GM23248 (cell line): ENCODE measurements around the gene ZDHHC11. TPM values are rescaled to one million over a fixed set of nuclear protein-coding genes. Genes with fewer than 3 reads are reported as not detected.

Source experiments
- DNase-seq: peaks from one replicate; pipeline ENCODE4 v3.0.0-alpha.2; 2015
- H2AFZ ChIP-seq: fragments of 200-600 bp; sonication (generic); 2 replicates; pipeline ENCODE4 v1.6.1; 2016; ENCODE audit warnings: antibody characterized with exemption
- H3F3A ChIP-seq: fragments of 200-600 bp; sonication (generic); 2 replicates; pipeline ENCODE4 v1.6.1; 2016; ENCODE audit warnings: mild to moderate bottlenecking, antibody characterized with exemption, mixed run types; ENCODE audit not compliant: insufficient read depth
- H3K27ac ChIP-seq: fragments of 200-600 bp; sonication (generic); 2 replicates; pipeline ENCODE4 v1.5.1; 2016; ENCODE audit warnings: mild to moderate bottlenecking
- H3K27me3 ChIP-seq: fragments of 200-600 bp; sonication (generic); replicated peaks from 2 replicates; pipeline ENCODE4 v1.6.1; 2016; ENCODE audit warnings: mild to moderate bottlenecking; ENCODE audit not compliant: insufficient read depth
- H3K36me3 ChIP-seq: fragments of 200-600 bp; sonication (generic); 2 replicates; pipeline ENCODE4 v1.6.1; 2016; ENCODE audit warnings: low read depth, mild to moderate bottlenecking
- H3K4me1 ChIP-seq: fragments of 200-600 bp; sonication (generic); 2 replicates; pipeline ENCODE4 v1.6.1; 2016; ENCODE audit warnings: mild to moderate bottlenecking; ENCODE audit not compliant: insufficient read depth
- H3K4me2 ChIP-seq: fragments of 200-600 bp; sonication (generic); one replicate; pipeline ENCODE4 v1.6.1; 2016; ENCODE audit warnings: mild to moderate bottlenecking; ENCODE audit not compliant: unreplicated experiment
- H3K4me3 ChIP-seq: fragments of 200-600 bp; sonication (generic); 2 replicates; pipeline ENCODE4 v1.5.1; 2016; ENCODE audit warnings: mild to moderate bottlenecking
- H3K79me2 ChIP-seq: fragments of 200-600 bp; sonication (generic); 2 replicates; pipeline ENCODE4 v1.6.1; 2016; ENCODE audit warnings: mild to moderate bottlenecking; ENCODE audit not compliant: insufficient read depth
- H3K9ac ChIP-seq: fragments of 200-600 bp; sonication (generic); 2 replicates; pipeline ENCODE4 v1.6.1; 2016; ENCODE audit warnings: mild to moderate bottlenecking
- H3K9me2 ChIP-seq: fragments of 200-600 bp; sonication (generic); 2 replicates; pipeline ENCODE4 v1.6.1; 2016; ENCODE audit warnings: mixed run types, mild to moderate bottlenecking, moderate library complexity; ENCODE audit not compliant: insufficient read depth
- H3K9me3 ChIP-seq: fragments of 200-600 bp; sonication (generic); one replicate; pipeline ENCODE4 v1.6.1; 2017; ENCODE audit warnings: low read depth
- H4K20me1 ChIP-seq: fragments of 200-600 bp; sonication (generic); 2 replicates; pipeline ENCODE4 v1.6.0; 2016; ENCODE audit not compliant: insufficient read depth
- EZH2 ChIP-seq: fragments of 200-600 bp; sonication (generic); IDR thresholded peaks from 2 replicates; pipeline ENCODE4 v1.6.1; 2018; ENCODE audit warnings: antibody characterized with exemption, mild to moderate bottlenecking; ENCODE audit not compliant: insufficient read depth, poor library complexity, severe bottlenecking
- EZH2phosphoT487 ChIP-seq: fragments of 200-600 bp; sonication (generic); IDR thresholded peaks from 2 replicates; pipeline ENCODE4 v1.6.1; 2018; ENCODE audit warnings: antibody characterized with exemption, moderate library complexity, mild to moderate bottlenecking, low read depth; ENCODE audit not compliant: insufficient read depth
- WGBS, 2 experiments: methylation state at CpG; one replicate each; pipeline ENCODE4 v1.1.6; 2015 to 2017; ENCODE audit warnings: low lambda C conversion rate in 2 of 2, low coverage in 1 of 2; ENCODE audit errors: missing lambda C conversion rate in 2 of 2; 5-methylcytosine and 5-hydroxymethylcytosine counted together
- in situ Hi-C: fragments of 300-500 bp; cut with MboI; formaldehyde crosslinking; loops from 2 replicates; pipeline ENCODE4 v1.15.0; 2020
- polyA plus RNA-seq: library from polyadenylated mRNA; unstranded; fragments of >200 nt; fragmentation: Nextera tagmentation; extraction: Ambion mirVana; gene quantifications from 2 replicates; pipeline ENCODE4 v1.2.1, GENCODE V29; 2016
- total RNA-seq: library from RNA; depleted of rRNA; stranded (reverse); fragments of >200 nt; shearing (Covaris generic); gene quantifications from 2 replicates; pipeline ENCODE4 v1.2.3, GENCODE V29; 2014

The ZDHHC11 gene
- total and polyA plus RNA-seq, 2 experiments from 2014 or later, result 0.26 to 0.65 TPM

DNA sequence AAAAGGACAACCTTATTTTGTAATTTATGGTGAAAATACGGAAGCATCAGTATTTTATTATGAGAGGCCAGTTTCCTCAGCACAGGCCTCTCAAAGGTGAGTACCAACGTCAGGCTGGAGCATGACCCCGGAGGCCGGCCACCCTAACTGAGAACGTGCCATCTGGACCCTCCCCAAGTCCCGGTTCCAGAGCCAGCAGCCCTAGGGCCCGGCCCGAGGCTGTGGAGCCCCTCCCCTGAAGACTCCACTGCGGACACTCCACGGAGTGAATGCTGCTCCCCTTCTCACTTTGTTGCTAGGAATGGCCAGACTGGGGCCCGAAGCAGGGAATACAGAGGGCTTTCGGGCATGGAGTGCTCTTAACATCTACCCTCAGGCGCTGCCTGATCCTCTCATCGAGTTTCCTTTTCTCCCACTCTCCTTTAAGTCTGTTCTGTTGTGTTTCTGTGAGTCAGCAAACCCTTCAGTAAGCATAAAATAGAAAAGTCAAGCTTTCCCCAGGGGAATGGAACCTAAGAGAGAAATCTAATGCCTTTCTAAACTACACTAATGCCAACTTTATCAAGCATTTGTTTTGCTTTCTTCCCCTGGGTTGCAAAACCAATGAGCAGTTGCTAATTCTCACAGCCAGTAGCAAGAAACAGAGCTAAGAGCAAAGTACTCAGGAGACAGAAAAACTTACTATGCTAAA is 37.3 kb upstream of the ZDHHC11 start:
- Histone ChIP-seq H3K4me2 (no peak overlapping the region), H3K9ac (no peak overlapping the region), H3K27me3 (no peaks in the 10 kb centered on the region), H4K20me1 (peaks cover 1% of the 10 kb centered on the region; the same call in 1 of the 2 replicates), H3K79me2 (peaks cover 87% of the 10 kb centered on the region), H2AFZ (no peak overlapping the region), H3K9me2 (no peaks in the 10 kb centered on the region), H3K36me3 (peaks cover 26% of the 10 kb centered on the region; the same call in 1 of the 2 replicates), H3K27ac (no peak overlapping the region), H3K4me1 (peaks cover 7% of the 10 kb centered on the region; the same call in 1 of the 2 replicates), H3K9me3 (no peaks in the 10 kb centered on the region), H3K4me3 (no peak overlapping the region), H3F3A (no peaks in the 10 kb centered on the region)
- no peak for DNase-seq
- TF ChIP-seq EZH2phosphoT487, result no peak
- TF ChIP-seq EZH2, result no peak
- in situ Hi-C loops, result no loop called here
- 86 to 89% methylated on average over 14 of the region's 14 CpGs for WGBS, 2 experiments

DNA sequence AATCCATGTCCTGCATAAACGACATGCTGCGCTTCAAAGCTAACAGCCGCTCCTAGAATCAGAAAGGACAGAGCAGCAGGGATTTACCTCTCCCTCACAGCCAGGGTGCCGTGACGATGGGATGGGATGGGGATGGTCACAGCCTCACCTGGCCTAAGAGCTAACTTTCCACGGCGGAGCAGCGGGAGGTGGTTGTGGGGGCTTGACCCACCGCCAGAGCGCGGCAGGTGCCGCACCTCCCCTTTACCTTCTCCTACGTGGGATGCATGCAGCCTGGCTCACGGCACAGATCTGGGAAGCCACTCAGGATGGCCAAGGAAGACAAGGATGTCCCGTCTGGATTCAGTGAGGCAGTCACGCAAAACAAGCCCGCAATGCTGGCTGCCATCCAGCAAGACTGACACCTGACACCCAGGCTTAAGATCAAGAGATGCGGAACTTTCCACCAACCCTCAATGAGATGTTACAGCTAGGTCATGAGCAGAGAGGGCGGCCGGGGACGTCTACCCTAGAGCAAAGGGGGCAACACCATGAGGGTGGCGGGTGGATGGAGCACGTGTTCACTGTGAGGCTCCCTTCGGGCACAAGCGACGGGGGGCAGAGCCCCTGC is 36.0 kb upstream of the ZDHHC11 start:
- H3F3A ChIP-seq, result no peaks in the 10 kb centered on the region
- peaks cover 7% of the 10 kb centered on the region; the same call in 1 of the 2 replicates for H3K4me1 ChIP-seq
- H4K20me1 ChIP-seq, result peaks cover 4% of the 10 kb centered on the region; the same call in 1 of the 2 replicates
- H3K4me2 ChIP-seq, result no peak overlapping the region
- peaks cover 26% of the 10 kb centered on the region; the same call in 1 of the 2 replicates for H3K36me3 ChIP-seq
- H3K27ac ChIP-seq, result no peak overlapping the region
- H3K27me3 ChIP-seq, result no peaks in the 10 kb centered on the region
- 93 to 94% methylated on average over 26 of the region's 26 CpGs for WGBS, 2 experiments
- TF ChIP-seq EZH2phosphoT487 (no peak), EZH2 (no peak)
- no peak overlapping the region for H3K9ac ChIP-seq
- in situ Hi-C loops, result no loop called here
- H2AFZ ChIP-seq, result no peak overlapping the region
- H3K79me2 ChIP-seq, result peaks cover 92% of the 10 kb centered on the region
- H3K4me3 ChIP-seq, result no peak overlapping the region
- H3K9me3 ChIP-seq, result no peaks in the 10 kb centered on the region
- no peak for DNase-seq
- no peaks in the 10 kb centered on the region for H3K9me2 ChIP-seq

DNA sequence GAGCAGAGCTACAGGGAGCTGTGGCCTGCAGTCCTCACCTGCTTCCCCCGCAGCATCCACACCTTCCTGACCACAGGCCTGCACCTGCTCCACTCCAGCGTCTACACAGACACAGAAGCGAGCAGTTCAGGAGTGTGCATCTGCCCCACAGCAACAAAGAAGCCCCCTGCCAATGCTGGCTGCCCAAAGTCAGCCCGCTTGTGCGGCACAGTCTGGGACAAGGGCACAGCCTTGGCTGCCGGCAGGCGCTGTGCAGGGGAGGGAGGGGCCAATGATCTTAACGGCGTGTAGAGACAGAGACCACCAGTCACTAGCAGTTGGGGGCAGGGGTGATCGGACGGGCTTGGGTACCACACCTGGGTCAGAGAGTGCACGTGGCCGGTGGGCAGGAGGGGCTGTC is 35.2 kb upstream of the ZDHHC11 start:
- in situ Hi-C loops, result no loop called here
- H3K4me2 ChIP-seq, result no peak overlapping the region
- H4K20me1 ChIP-seq, result peaks cover 4% of the 10 kb centered on the region; the same call in 1 of the 2 replicates
- H3K9ac ChIP-seq, result no peak overlapping the region
- H3K9me3 ChIP-seq, result no peaks in the 10 kb centered on the region
- peaks cover 26% of the 10 kb centered on the region; the same call in 1 of the 2 replicates for H3K36me3 ChIP-seq
- TF ChIP-seq EZH2, result no peak
- no peak for TF ChIP-seq EZH2phosphoT487
- H3K27ac ChIP-seq, result no peak overlapping the region
- no peaks in the 10 kb centered on the region for H3K9me2 ChIP-seq
- H2AFZ ChIP-seq, result no peak overlapping the region
- peaks cover 2% of the 10 kb centered on the region; the same call in 1 of the 2 replicates for H3K4me1 ChIP-seq
- H3K27me3 ChIP-seq, result no peaks in the 10 kb centered on the region
- H3K79me2 ChIP-seq, result peaks cover 90% of the 10 kb centered on the region
- H3F3A ChIP-seq, result no peaks in the 10 kb centered on the region
- no peak for DNase-seq
- WGBS, 2 experiments, result 93 to 95% methylated on average over 13 of the region's 13 CpGs
- H3K4me3 ChIP-seq, result no peak overlapping the region

DNA sequence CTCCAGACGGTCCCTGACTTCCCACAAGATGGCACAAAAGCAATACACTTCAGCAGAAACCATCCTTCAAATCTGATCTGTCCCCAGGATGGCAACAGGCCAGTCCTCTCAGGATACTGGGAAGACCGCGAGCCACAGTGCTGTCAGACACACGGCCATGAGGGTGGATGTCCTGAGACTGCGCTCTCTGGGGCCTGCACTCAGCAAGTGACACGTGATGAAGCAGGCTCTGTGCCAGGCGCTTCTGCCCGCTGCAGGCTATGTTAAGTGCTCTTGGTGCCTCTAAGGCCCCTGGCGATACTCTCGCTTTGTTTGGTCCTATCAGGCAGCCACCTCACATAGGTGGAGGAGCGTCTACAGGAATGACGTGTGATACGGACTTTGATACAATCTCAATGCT is 34.7 kb upstream of the ZDHHC11 start:
- Histone ChIP-seq H3K27me3 (no peaks in the 10 kb centered on the region), H3K4me2 (no peak overlapping the region), H3K9me2 (no peaks in the 10 kb centered on the region), H3K9me3 (no peaks in the 10 kb centered on the region), H2AFZ (no peak overlapping the region), H4K20me1 (peaks cover 4% of the 10 kb centered on the region; the same call in 1 of the 2 replicates), H3K36me3 (peaks cover 26% of the 10 kb centered on the region; the same call in 1 of the 2 replicates), H3K79me2 (peaks cover 85% of the 10 kb centered on the region), H3K27ac (no peak overlapping the region), H3K9ac (no peak overlapping the region), H3F3A (no peaks in the 10 kb centered on the region), H3K4me3 (no peak overlapping the region), H3K4me1 (no peaks in the 10 kb centered on the region)
- 93 to 96% methylated on average over 13 of the region's 13 CpGs for WGBS, 2 experiments
- no peak for DNase-seq
- in situ Hi-C loops, result no loop called here
- TF ChIP-seq EZH2phosphoT487, result no peak
- no peak for TF ChIP-seq EZH2
